Kidney (tissue), 14 donors: ENCODE measurements around the gene EFNA3. TPM values are rescaled to one million over a fixed set of nuclear protein-coding genes. Genes with fewer than 3 reads are reported as not detected.

Experiments
- DNase-seq, 5 donors: peaks; one replicate each; pipeline ENCODE4 v3.0.0-alpha.2; 2013 to 2020
- FAIRE-seq: peaks from 2 replicates; lab custom pipeline; 2012; peaks lifted over from hg19 to GRCh38; lab: Jason Lieb, UNC
- H3K27ac ChIP-seq, 2 donors: one replicate each; pipeline ENCODE4 v1.7.0; 2013; ENCODE audit warnings: low read depth in 2 of 2, low read length in 2 of 2, inconsistent platforms in 1 of 2
- H3K27me3 ChIP-seq: one replicate; pipeline ENCODE4 v1.7.1; 2013; ENCODE audit warnings: low read length, inconsistent platforms; ENCODE audit not compliant: control insufficient read depth, insufficient read depth
- H3K36me3 ChIP-seq, 3 donors: one replicate each; pipeline versions ENCODE4 v1.7.0 to v1.7.1; 2013; ENCODE audit warnings: low read length in 3 of 3, control low read depth in 1 of 3, inconsistent platforms in 1 of 3; ENCODE audit not compliant: insufficient read depth in 3 of 3, control insufficient read depth in 2 of 3
- H3K4me1 ChIP-seq, 3 donors: one replicate each; pipeline versions ENCODE4 v1.7.0 to v1.7.1; 2013; ENCODE audit warnings: low read length in 3 of 3, inconsistent platforms in 1 of 3, low read depth in 1 of 3; ENCODE audit not compliant: control insufficient read depth in 2 of 3, insufficient read depth in 2 of 3
- H3K4me3 ChIP-seq, 3 donors: one replicate each; pipeline versions ENCODE4 v1.7.0 to v1.8.1; 2013; ENCODE audit warnings: low read length in 3 of 3, control low read depth in 1 of 3, inconsistent platforms in 1 of 3
- H3K9ac ChIP-seq, 3 donors: one replicate each; pipeline versions ENCODE4 v1.7.0 to v1.7.1; 2013; ENCODE audit warnings: low read length in 3 of 3, control low read depth in 1 of 3, inconsistent platforms in 1 of 3
- H3K9me3 ChIP-seq, 3 donors: one replicate each; pipeline versions ENCODE4 v1.7.0 to v1.7.1; 2013; ENCODE audit warnings: low read length in 3 of 3, control low read depth in 1 of 3, inconsistent platforms in 1 of 3; ENCODE audit not compliant: control insufficient read depth in 2 of 3, insufficient read depth in 1 of 3
- intact Hi-C: fragments of 100-400 bp; cut with DNase I; formaldehyde crosslinking; loops from one replicate; pipeline ENCODE4 v1.11.1; 2022
- polyA plus RNA-seq: library from polyadenylated mRNA; stranded (reverse); fragments of 350-450 nt; fragmentation: Illumina TruSeq; extraction: RNeasy Lipid Tissue Mini Kit (QIAGEN cat#74804); gene quantifications from one replicate; pipeline ENCODE4 v1.2.3, GENCODE V29; 2014; ENCODE audit warnings: low read depth, low replicate concordance; ENCODE audit not compliant: insufficient read depth
- total RNA-seq: library from RNA; stranded (reverse); fragmentation: NEBNext Ultra II Directional; extraction: Animal tissue kit (Norgen Biotek cat#: 25700); gene quantifications from one replicate; pipeline ENCODE4 v1.2.1, GENCODE V29; 2021
- TF ChIP-seq, protein P1 (sequence below): IDR thresholded peaks from 3 replicates; pipeline ENCODE4 v1.5.1; 2012; ENCODE audit warnings: mild to moderate bottlenecking, moderate library complexity, borderline replicate concordance; ENCODE audit not compliant: insufficient read depth; ENCODE audit errors: extremely low read depth
- donor health status: control.
- donor health status: control.
- donor health status: control.
- donor health status: control.
- donor health status: control.
- donor health status: DM: yes; HTN: yes; CAD: no.
- donor health status: Normal renal cell carcinoma (clear cell type).

The EFNA3 gene
- total and polyA plus RNA-seq, 2 donors from 2014 or later: 1.2 to 1.7 TPM

DNA sequence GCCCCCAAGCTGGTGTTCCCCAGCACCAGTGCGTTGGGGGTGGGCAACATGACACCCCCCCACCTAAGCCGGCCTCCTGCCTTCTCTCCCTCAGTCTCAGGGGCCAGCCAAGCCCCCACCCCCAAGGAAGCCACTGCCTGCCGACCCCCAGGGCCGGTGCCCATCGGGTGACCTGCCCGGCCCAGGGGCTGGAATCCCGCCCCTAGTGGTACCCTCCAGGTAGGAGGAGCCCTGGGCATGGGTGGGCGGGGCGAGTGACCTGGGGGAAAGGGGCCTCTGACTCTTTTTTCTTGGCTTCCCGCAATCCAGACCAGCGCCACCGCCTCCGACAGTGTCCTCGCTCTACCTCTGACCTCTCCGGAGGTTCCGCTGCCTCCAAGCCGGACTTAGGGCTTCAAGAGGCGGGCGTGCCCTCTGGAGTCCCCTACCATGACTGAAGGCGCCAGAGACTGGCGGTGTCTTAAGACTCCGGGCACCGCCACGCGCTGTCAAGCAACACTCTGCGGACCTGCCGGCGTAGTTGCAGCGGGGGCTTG, 16.4 kb upstream of the EFNA3 start:
- Histone ChIP-seq H3K27ac (no peak overlapping the region), H3K9ac (peak overlapping the region in 1 of 3 donors; percentile 26), H3K4me3 (no peak overlapping the region), H3K9me3 (no peaks in the 10 kb centered on the region), H3K36me3 (no peaks in the 10 kb centered on the region), H3K27me3 (no peaks in the 10 kb centered on the region), H3K4me1 (peaks cover 0 to 17% (median 4%) of the 10 kb centered on the region in 3 donors)
- TF ChIP-seq, protein P1, sequence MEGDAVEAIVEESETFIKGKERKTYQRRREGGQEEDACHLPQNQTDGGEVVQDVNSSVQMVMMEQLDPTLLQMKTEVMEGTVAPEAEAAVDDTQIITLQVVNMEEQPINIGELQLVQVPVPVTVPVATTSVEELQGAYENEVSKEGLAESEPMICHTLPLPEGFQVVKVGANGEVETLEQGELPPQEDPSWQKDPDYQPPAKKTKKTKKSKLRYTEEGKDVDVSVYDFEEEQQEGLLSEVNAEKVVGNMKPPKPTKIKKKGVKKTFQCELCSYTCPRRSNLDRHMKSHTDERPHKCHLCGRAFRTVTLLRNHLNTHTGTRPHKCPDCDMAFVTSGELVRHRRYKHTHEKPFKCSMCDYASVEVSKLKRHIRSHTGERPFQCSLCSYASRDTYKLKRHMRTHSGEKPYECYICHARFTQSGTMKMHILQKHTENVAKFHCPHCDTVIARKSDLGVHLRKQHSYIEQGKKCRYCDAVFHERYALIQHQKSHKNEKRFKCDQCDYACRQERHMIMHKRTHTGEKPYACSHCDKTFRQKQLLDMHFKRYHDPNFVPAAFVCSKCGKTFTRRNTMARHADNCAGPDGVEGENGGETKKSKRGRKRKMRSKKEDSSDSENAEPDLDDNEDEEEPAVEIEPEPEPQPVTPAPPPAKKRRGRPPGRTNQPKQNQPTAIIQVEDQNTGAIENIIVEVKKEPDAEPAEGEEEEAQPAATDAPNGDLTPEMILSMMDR: no peak
- intact Hi-C loops: no loop called here
- peak in 3 of 5 donors; percentile 42 to 88 (median 84) for DNase-seq
- no peak for FAIRE-seq

DNA sequence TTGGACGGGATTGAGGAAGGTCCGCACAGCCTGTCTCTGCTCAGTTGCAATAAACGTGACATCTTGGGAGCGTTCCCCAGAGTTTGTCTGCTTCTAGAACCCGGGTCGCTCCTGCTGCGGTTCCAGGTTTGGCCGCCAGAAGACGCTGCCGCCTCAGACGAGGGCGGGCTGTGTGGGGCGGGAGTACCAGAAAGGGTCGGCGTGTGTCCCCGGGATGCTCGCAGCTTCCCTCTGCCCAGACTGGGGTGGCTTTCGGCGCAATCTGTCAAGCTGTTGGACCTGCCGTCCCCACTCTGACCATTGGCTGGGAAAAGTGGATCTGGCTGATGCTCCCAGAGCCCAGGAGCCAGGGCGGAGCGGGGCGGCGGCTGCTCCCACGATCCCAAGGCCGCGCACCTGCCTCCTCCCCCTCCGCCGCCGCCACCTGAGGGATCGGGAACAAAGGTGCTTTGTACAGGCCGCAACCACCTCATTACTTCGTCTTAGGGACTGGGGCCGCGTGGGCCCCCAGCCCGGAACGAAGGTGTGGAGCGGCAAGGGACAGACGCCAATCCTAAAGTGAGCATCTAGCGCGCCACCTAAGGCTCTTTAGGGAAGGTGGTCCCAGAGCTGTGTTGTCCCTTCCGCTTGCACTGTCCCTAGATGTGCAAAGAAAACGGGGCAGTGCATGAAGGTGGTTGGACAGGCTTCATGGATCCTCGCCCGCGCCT, 15.8 kb upstream of the EFNA3 start:
- peak; percentile 77 to 89 (median 85) for DNase-seq
- Histone ChIP-seq H3K9ac (peak overlapping the region in 1 of 3 donors; percentile 49), H3K4me1 (peaks cover 0 to 17% (median 4%) of the 10 kb centered on the region in 3 donors), H3K4me3 (peak overlapping the region; percentile 43 to 72 (median 72)), H3K27me3 (no peaks in the 10 kb centered on the region), H3K9me3 (no peaks in the 10 kb centered on the region), H3K36me3 (no peaks in the 10 kb centered on the region), H3K27ac (peak overlapping the region in 1 of 2 donors; percentile 27)
- intact Hi-C loops: no loop called here
- FAIRE-seq: no peak
- TF ChIP-seq, protein P1: peak; percentile 72

DNA sequence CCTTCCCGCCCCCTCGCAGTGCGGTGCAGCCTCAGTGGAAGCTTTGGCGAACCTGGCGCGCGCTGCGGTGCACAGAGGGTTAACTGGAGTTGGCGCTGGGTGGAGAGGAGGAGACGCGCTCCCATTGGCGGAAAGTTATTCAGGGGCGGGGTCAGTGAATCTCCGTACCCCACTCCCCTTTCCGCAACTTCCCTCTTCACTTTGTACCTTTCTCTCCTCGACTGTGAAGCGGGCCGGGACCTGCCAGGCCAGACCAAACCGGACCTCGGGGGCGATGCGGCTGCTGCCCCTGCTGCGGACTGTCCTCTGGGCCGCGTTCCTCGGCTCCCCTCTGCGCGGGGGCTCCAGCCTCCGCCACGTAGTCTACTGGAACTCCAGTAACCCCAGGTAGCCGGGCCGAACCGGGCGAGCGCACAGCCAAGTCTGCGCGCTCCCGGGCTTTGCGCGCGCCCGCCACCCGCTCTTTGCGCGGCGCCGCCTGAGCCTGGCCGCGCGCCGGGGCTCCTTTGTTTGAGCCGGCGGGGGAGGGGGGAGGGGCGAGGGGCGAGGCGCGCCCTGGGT, 15.0 kb upstream of the EFNA3 start, which contains the start of gene EFNA4:
EFNA4 (plus strand) TSS at position 191 of the 561 bp plus-strand sequence; CDS start at position 275, 84 bp downstream.
- Histone ChIP-seq H3K27ac (peak within 1 kb of the TSS; percentile 56 to 72), H3K27me3 (no peaks in the 10 kb centered on the region), H3K9me3 (no peaks in the 10 kb centered on the region), H3K4me3 (peak within 1 kb of the TSS; percentile 62 to 72 (median 72)), H3K36me3 (no peaks in the 10 kb centered on the region), H3K9ac (peak within 1 kb of the TSS; percentile 39 to 68 (median 49)), H3K4me1 (peaks cover 0 to 17% (median 4%) of the 10 kb centered on the region in 3 donors)
- FAIRE-seq (no peak), DNase-seq (peak; percentile 93 to 97 (median 94))
- intact Hi-C loops: no loop called here
- TF ChIP-seq, protein P1: no peak
